Measurements from ENCODE around the gene VAC14.

VAC14 gene

DNA sequence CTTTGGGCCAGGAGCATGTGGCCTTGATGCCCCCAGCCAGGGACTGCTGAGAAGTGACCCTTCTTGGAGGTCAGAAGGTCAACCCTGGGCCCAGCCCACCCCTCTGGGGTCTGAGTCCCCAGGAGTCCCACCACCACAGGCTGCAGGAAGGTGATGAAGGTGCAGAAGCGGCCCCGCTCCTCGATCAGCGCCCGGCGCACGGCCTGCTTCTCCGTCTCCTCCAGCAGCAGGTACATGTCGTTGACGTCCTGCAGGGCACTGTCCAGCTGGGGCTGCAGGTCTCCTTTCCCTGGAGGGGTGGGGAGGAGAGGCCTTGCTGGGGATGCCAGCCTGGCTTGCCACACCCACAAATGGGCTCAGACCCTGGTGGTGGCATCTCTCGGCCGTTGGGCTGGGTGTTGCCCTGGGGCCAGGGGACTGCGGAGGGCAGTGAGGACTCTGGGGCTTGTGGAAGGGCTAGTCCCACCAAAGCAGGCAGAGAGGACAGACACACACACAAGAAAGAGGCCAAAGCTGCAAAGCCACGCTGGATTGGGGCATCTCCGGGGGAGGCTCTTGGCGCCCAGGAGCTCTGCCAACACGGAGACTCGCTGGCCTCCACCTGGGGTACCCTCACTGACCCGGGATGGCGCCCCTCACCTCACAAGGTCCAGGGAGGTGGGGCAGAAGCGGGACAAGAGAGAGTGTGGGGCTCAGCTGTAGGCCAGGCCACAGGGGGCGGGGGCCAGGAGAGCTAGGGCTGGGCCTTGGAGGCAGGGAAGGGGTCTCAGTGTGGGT lies 122.6 kb downstream of the VAC14 start:
- TF ChIP-seq, protein P1, sequence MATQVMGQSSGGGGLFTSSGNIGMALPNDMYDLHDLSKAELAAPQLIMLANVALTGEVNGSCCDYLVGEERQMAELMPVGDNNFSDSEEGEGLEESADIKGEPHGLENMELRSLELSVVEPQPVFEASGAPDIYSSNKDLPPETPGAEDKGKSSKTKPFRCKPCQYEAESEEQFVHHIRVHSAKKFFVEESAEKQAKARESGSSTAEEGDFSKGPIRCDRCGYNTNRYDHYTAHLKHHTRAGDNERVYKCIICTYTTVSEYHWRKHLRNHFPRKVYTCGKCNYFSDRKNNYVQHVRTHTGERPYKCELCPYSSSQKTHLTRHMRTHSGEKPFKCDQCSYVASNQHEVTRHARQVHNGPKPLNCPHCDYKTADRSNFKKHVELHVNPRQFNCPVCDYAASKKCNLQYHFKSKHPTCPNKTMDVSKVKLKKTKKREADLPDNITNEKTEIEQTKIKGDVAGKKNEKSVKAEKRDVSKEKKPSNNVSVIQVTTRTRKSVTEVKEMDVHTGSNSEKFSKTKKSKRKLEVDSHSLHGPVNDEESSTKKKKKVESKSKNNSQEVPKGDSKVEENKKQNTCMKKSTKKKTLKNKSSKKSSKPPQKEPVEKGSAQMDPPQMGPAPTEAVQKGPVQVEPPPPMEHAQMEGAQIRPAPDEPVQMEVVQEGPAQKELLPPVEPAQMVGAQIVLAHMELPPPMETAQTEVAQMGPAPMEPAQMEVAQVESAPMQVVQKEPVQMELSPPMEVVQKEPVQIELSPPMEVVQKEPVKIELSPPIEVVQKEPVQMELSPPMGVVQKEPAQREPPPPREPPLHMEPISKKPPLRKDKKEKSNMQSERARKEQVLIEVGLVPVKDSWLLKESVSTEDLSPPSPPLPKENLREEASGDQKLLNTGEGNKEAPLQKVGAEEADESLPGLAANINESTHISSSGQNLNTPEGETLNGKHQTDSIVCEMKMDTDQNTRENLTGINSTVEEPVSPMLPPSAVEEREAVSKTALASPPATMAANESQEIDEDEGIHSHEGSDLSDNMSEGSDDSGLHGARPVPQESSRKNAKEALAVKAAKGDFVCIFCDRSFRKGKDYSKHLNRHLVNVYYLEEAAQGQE (IDR thresholded peaks at IDR 0.05; ENCODE audit: insufficient read depth in 1 of 2, low read depth in 2 of 2, low read length in 2 of 2), result no peak
- TF ChIP-seq SIN3A (IDR thresholded peaks at IDR 0.05; ENCODE audit: borderline replicate concordance, insufficient read depth, low read length) (no peak), FOXP2 (optimal IDR thresholded peaks at IDR 0.05; ENCODE audit: borderline replicate concordance, extremely low read depth, extremely low read length, insufficient read depth) (no peak), TAF1 (IDR thresholded peaks at IDR 0.05; ENCODE audit: borderline replicate concordance, insufficient read depth, low read length) (no peak), POLR2AphosphoS5 (IDR thresholded peaks at IDR 0.05; ENCODE audit: low read depth, low read length) (no peak)

DNA sequence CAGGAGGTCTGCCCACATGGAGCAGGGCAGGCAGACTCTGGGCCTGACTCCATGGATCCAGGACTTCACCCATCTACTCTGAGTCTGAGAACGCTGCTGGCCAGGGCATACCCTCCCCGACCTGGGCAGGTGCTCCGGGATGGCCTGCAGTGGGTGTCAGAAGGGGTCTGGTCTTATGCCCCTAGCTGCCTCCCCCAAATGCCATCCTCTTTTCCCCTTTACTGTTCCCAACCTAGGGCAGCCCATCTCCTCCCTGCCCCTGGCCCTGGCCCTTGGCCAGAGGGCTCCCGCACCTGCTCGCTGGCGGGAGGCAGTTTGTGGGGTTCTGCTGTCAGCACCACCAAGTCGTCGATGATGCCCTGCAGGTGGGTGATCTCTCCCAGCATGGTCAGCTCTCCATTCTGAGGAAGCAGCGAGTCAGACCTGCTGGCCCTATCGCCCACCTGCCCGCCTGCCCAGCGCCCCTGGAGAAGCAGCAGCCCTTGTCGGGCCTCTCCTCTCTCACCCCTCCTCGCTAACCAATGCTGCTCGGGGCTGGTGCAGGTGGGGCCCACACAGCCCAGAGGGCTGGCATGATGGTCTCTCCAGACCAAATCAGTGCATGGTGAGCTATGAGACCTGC lies 123.3 kb downstream of the VAC14 start:
- TF ChIP-seq FOXP2 (optimal IDR thresholded peaks at IDR 0.05; ENCODE audit: borderline replicate concordance, extremely low read depth, extremely low read length, insufficient read depth) (no peak), POLR2AphosphoS5 (IDR thresholded peaks at IDR 0.05; ENCODE audit: low read depth, low read length) (no peak), SIN3A (IDR thresholded peaks at IDR 0.05; ENCODE audit: borderline replicate concordance, insufficient read depth, low read length) (no peak), TAF1 (IDR thresholded peaks at IDR 0.05; ENCODE audit: borderline replicate concordance, insufficient read depth, low read length) (no peak)
- TF ChIP-seq, protein P1 (IDR thresholded peaks at IDR 0.05; ENCODE audit: insufficient read depth in 1 of 2, low read depth in 2 of 2, low read length in 2 of 2), result no peak

DNA sequence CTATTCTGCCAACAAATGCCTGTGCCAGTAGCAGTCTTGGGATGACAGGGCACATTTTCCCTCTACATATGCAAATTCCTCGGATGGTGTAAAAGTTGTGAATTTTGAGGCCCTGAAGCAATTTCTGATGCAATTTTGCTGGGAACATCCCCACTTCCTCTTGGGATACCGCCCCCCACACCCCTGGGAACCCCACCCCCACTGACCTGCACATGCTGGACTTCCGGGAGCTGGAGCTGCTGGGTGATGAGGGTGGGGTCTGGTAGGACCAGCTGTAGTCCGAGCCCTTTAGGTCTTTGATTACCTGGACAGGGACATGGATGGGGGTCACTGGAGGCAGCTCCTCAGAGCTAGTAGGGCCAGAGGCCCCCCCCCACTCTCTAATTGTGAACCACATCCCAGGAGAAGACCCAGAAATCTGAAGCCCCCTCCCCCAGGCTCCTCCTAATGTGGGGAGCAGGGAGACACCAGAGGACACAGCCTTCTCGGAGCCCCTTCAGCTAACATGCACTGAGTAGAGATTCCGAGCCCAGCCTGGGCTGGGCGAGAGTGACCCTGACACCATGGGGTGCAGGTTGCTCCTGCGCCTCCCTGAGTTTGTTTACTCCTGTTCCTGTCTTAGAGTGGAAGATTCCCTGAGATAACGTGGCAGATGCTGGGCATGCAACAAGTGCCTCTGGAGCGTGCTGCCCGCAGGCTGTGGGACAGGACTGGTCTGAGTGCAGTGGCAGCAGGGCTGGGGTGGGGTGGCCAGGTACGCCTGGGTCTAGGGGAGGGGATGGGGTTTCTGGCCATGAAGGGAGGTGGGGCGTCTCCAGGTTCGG lies 124.1 kb downstream of the VAC14 start:
- TF ChIP-seq FOXP2 (optimal IDR thresholded peaks at IDR 0.05; ENCODE audit: borderline replicate concordance, extremely low read depth, extremely low read length, insufficient read depth) (no peak), TAF1 (IDR thresholded peaks at IDR 0.05; ENCODE audit: borderline replicate concordance, insufficient read depth, low read length) (no peak), SIN3A (IDR thresholded peaks at IDR 0.05; ENCODE audit: borderline replicate concordance, insufficient read depth, low read length) (no peak), POLR2AphosphoS5 (IDR thresholded peaks at IDR 0.05; ENCODE audit: low read depth, low read length) (no peak)
- TF ChIP-seq, protein P1 (IDR thresholded peaks at IDR 0.05; ENCODE audit: insufficient read depth in 1 of 2, low read depth in 2 of 2, low read length in 2 of 2), result no peak

DNA sequence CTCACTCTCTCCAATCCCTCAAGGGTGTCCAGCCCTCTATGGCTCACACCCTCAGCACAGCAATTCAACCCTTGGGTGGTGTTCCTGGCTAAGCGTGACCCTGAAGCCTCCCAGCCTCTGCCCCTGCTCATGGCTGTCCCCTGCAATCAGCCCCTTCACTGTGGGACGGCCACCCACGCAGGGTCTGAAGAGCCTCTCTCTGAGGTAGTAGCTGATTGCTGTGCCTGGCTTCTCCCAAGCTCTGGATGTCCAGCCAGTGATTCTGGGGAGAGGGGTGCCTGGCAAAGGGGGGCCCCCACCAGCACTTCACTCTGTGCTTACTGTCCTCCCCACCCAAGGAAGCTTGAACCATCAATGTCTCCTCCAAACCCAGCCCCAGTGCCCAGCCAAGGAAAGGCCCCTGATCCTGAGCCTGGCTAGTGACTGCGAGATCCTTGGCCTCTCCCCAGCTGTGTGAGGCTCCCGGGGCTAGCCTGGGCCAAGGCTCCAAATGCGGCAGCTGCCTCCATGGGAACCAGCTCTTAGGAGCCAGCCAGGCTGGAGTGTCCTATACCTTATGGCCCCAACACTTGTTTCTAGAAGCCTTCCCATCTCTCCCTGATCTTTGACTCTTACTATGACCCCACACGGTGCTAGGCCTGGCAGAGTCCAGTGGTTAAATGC lies 125.0 kb downstream of the VAC14 start:
- no peak for TF ChIP-seq FOXP2 (optimal IDR thresholded peaks at IDR 0.05; ENCODE audit: borderline replicate concordance, extremely low read depth, extremely low read length, insufficient read depth)
- no peak for TF ChIP-seq SIN3A (IDR thresholded peaks at IDR 0.05; ENCODE audit: borderline replicate concordance, insufficient read depth, low read length)
- TF ChIP-seq POLR2AphosphoS5 (IDR thresholded peaks at IDR 0.05; ENCODE audit: low read depth, low read length), result no peak
- TF ChIP-seq TAF1 (IDR thresholded peaks at IDR 0.05; ENCODE audit: borderline replicate concordance, insufficient read depth, low read length), result no peak
- TF ChIP-seq, protein P1 (IDR thresholded peaks at IDR 0.05; ENCODE audit: insufficient read depth in 1 of 2, low read depth in 2 of 2, low read length in 2 of 2), result no peak
